IPS DF 4.7 (cell line): ENCODE data around the gene ARL15.

ENCODE experiments used
- DNase-seq: peaks from one replicate; pipeline ENCODE4 v3.0.0-alpha.2; 2013; ENCODE audit warnings: low spot score; ENCODE audit errors: extremely low read depth

The ARL15 gene

DNA sequence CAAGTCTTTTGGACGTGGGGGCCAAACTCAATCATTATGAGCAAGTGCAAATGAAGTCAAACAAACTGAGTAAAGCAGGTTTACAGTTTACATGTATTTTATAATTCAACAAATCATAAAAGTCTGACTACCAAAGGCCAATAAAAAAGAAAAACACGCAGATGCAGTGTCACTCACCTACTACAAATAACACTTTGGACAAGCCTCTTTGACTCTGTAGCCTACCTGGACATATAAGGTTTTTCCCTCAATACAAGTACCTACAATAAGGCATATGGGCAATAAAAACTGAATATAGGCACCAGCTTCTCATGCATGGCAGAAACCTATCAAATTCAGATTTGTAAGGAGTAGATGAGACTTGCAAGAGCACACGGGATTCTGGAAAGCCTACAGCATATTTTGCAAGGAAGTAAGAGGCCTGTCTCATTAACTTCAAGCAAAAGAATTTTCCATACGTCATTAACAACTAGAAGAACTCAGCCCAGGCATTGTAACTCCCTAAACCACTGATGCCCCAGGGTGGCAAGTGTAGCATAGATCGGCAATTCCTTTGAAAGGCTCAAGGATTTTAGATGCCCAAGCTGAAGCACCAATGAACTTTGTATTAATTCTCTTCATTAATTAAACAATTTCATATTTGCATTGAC is 21.7 kb downstream of the ARL15 start:
- no peak for DNase-seq

DNA sequence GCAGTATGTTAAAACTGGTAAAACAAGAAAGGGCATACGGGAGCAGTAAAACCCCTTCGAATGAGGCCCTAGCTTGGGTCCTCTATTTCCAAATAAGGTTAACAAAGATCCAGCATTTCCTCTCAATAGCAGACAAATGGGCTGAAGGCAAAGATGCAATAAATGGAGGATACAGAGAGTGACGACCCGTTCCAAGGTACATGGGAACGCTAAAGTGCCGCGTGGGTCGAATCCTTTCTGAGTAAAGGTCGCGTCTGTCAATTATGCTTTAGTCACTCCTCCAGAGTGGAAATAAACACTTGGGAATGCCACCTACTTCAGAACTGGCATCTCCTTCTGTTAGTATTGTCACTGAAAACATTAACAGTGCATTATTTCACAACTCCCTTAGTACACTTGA is 24.7 kb downstream of the ARL15 start:
- DNase-seq, result no peak

DNA sequence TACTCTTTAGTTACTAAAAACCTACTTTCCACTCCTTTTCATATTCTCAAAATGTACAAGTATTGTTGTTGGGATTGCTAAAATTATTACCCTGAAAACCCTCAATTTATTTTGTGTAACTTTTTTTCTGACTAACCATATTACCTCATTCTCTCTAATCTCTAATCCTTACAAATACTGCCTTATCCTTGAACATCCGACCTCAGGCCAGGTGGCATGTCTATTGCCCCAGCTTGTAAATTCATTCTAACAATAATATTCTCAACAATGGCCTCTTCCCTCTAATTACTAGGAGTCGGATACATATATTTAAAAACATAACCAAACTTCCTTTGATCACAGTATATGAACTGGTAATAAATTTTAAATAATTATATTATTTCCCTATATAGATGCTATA is 25.8 kb downstream of the ARL15 start:
- DNase-seq, result no peak

DNA sequence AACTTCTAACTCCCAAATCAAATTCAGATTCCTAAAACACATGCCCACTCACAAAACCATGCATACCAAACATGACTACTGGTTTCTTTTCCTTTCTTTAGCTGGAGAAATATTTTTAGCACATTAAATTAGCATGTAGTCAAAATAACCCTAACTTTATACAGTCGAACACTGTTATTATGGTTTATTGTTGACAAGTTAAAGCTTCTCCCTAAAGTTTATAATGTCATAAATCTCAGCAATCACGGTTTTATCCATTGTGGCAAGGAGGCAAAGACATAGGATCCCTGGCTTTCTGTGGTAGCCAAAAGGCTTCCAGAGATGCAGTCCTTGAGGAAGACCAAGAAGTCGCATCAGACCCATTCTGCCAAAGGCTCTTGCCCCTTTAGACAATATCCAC is 27.5 kb downstream of the ARL15 start:
- no peak for DNase-seq

DNA sequence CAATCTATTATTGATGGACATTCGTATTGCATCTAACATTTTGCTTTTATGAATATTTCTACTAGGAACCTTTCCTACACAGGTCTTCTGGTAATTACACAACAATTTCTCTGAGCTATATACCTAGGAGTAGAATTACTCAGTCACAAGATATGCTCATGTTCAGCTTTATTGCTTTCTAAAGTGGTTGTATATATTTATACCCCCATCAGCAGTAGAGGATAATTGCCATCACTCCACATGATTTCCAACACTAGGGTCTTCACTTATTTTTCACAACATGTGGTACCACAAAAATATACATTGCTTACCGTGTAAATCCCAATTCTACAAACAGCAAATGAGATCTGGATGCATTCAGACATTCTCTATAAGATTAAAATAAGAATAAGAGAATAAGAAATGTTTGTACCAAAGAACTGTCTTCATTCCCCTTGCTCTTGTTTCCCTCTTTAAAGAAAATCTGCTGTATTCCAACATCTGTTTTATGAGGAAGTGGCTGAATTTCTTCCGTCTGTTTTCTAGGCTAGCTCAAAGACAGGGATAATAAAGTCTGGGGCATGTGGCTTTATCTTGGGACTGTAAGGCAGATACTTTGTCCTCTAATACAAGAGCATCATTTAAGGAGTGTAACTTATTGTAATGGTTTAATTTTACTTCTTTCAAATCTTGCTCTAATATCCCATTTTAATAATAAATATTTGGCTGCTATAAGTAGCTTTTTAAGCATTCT is 28.2 kb downstream of the ARL15 start:
- DNase-seq, result no peak

DNA sequence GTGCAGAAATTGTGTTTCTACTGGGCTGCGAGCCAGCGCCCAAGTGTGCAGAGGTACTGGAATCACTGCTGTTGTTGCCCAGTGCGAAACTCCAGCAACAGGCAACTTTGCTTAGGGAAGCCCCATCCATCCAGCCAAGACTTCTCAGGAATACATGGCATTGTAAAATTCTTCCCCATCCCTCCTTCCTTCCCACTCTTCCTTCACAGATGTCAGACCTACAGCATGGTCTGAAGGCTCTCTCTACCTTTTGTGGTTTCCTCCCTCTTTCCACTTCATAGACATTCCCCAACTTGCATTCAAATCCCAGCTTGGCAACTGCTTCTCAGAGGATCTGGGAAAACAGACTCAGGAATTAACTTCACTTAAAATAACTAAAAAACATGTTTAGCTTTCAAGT is 30.4 kb downstream of the ARL15 start:
- DNase-seq, result no peak

DNA sequence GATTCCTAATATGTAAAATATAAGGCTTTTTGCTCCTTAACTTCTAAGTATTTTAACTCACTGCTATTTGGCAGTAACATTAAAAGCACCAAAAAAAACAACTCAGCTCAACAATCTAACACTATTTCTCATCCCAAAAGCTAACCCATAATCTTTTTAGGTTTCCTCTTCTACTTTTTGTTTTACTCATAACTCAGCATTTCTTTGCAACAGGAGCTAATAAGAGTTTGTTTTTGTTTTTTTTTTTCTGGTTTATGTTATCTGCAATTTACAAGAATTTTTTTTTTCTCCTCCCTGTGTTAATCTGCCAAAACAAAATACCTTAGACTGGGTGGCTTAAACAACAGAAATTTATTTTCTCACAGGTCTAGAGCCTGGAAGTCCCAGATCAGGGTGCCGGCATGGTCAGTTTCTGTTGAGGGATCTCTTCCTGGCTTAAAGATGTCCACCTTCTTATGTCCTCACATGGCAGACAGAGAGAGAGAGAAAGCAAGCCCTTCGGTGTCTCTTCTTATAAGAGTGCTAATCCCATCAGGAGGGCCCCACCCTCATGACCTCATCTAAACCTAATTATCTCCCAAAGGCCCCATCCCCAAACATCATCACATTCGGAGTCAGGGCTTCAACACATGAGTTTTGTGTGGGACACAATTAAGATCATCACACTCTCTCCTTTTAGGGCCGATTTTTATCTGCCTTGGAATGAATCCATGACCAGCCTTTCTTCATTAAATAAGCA is 31.2 kb downstream of the ARL15 start:
- DNase-seq, result no peak

DNA sequence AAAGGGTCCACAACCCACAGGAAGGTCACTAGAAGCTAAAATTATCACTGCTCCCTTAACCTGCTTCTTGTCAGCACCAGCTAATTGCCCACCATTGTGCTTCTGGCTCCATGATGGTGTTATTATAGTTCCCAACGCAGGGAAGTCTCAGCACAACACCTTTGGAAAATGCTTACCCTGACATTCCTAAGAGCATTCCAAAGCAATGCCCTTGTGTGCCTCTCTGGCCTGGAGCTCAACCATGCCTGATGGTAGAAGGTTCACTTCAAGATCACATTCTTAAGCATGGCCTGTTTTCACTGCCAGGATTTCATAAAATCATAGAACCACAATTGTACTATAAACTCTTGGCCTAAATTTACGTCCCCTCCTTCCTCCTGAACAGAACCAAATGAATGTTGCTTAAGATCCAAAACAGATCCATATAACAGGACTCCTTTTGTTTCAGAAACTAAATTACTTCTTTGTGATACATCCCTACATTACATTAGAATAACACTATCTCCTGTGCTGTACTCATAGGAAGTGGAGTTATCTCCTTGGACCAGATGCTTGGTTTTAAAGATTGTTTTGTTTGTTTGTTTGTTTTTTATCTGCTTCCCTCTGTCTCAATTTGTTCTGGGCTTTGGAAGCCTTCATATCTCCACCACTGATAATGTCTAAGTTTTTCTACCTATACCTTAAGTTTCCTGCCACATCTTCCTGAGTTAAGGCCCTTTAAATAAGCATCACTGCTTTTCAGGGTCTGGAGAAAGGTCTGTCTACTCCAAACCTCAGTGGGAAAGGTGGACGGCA is 32.1 kb downstream of the ARL15 start:
- no peak for DNase-seq

DNA sequence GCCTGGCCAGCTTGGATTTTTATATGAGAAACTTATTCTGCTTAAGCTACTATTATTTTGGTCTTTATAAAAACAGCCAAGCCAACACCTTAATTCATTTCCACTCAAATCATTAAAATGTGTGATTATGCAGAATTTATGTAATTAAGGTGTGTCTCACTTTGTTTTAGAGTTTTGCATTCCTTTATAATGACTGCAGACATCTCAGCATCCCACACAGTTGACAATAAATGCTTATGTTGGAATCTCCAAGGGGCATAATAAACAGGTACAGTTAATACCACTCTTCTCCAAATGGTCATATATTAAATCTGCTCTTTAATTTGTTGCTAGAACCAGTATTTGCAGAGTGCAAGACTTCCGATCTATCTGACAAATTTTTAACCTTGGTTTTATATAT is 34.3 kb downstream of the ARL15 start:
- DNase-seq, result no peak

DNA sequence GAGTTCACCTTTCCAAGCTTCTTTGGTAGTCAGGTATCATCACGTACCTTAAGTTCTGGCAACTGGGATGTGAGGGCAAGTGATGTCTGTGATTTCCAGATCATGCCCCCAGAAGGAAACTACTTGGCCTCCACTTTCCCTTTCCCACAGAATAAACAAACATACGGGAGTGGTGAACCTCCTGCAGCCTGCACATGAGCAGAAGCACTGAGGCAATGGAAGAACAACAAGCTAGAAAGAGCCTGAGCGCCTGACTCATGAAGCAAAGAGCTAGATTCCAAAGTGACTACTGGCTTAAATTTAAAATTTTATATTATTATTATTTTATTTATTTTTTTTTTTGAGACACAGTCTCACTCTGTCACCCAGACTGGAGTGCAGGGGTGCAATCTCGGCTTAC is 35.0 kb downstream of the ARL15 start:
- DNase-seq, result no peak

DNA sequence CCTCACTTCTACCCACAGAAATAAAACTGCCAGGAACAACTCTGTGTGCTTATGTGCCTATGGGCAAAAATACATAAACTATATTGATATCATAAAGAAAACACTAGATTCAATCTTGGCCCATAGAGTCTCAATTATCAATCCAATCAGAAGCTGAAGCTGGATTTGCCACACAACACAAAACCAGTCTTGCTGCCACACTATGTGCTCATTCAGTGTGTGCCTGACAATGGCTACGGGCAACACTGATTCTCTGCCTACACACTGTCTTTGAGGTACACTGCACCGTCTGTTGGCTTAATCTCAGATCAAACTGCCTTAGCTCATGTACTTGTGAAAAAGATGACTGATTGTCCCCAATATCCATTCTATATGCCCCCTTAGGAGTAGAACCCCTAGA is 35.4 kb downstream of the ARL15 start:
- no peak for DNase-seq

DNA sequence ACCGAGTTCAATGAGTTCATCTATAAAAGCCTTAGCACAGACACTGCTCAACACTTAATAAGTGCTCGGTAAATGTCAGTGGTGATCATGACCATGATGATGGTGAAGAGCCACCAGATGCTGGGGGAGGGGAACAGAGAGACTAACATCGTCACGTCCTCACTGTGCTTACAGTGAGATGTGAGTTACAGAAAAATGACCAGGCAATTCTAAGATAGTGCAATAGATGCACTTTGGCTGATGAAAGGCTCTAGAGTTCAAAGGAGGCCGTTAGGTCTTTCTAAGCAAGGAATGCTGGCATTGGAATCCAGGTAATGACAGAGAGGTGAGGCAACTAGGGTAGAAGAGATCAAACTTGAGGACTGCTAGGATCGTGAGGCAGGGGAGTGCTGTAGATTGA is 36.7 kb downstream of the ARL15 start:
- DNase-seq, result no peak

DNA sequence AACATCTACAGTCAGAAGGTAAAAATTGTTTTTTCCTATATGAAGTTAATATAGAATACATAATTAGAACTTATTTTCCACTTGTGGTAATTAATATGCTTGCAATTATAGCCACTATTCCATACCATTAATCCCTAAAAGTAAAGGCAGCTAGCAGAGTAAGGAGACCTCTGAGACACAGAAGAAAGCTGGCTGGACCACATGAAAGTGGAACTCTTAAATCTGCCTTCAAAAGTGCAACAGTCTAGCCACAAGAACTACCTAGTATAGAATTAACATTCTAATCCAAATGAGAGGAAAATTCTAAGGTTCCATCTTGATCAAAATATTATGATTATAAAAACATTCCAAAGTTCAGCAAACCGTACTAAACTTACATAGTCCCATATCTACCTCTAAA is 37.6 kb downstream of the ARL15 start:
- no peak for DNase-seq

DNA sequence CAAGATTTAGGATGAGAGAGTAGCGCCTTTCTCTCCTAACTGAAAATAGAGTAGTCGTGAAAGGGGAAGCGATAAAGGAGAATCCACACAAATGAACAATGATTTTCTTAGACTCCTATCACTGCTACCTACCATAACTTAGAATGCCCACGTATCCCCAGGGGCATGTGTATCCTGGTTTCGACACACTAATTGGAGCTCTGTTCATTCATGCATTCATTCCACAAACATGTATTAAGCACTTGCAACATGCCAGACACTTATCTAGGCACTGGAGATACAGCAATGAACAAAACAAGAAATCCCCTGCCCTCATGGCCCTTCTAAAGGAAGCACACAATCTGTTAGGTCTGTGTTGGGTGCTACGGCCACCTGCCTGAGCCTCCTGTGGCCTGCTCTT is 40.0 kb downstream of the ARL15 start:
- DNase-seq, result no peak

DNA sequence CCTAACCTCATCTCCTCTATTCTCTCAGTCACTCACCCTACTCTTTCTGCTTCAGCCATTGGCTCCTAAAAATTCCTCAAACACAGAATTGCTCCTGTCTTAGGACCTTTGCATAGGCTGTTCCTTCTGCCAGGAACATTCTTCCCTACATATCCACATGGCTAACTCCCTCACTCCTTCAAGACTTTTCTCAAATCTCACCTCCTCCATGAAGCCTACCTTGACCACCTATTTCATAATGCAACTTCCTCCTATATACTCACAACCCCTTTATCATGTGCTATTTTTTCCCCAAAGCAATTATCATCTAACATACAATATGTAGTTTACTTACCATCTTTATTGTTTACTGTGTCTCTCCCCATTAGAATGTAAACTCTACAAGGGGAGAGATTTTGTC is 45.8 kb downstream of the ARL15 start:
- DNase-seq, result no peak

DNA sequence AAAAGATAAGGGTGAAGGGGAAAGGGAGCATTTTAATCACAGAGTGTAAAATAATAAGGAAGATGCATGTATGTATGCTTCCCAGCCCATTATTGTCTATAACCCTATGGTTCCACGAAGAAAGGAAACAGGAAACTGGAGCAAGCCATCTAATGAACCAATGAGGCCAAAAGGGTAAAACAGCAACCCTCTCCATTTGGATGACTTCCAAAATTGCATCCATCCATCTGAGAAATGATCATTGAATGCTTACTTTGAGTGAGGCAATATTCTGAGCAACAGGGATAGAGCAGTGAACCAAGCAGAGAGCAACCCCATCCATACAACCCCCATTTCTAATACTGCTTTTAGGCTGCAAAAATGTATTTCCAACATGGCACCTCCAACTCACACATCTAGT is 46.9 kb downstream of the ARL15 start:
- no peak for DNase-seq

DNA sequence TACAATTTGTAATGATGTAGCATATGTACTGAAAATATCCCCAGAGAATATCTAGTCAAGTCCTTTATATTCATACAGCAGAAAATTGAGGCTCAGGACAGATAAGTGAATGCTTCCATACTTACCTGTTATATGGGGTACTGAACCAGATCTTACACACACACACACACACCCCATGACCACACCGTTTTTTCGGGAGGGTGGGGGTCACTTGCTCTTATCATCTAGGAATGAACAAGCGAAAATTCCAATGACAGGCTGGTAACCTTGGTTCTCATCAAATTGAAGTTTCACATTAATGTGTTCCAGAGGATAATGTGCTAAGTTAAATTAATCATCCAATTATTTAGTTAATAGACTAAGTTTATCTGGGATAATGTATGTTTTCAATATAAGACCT is 48.8 kb downstream of the ARL15 start:
- DNase-seq, result no peak

DNA sequence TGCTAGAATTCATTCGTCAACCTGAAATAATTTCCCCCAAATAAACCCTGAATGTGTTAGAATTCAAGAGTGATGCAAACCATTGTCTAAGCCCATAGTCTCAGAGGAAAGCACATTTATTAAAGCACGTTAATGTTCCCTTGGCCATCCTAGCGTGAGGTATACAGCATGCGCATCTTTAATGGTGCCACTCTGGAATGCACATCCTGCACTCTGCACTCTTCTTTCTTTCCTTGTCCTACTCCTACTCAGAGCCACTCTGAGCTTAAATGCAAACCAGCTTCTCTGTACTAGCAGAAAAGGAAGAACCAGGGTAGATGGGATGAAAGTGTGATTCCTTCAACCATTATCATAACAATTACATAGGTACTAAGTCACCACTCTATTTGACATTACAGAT is 50.4 kb downstream of the ARL15 start:
- no peak for DNase-seq

DNA sequence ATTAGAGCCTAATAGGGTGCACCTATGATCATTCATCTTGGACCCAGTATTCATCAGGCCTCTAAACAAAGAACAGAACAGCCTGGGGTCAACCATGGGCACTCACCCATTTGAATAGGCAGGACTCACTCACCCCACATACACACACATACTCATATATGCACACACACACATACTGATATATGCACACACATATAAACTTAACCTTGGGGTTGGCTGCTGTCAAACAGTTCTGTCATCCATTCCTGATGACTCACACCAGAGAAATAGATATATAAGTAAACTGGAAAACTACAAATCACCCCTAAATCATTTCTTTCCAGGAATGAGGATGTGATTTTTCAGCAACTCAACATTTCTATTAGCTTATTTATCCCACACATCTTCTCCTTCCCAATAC is 51.3 kb downstream of the ARL15 start:
- no peak for DNase-seq

DNA sequence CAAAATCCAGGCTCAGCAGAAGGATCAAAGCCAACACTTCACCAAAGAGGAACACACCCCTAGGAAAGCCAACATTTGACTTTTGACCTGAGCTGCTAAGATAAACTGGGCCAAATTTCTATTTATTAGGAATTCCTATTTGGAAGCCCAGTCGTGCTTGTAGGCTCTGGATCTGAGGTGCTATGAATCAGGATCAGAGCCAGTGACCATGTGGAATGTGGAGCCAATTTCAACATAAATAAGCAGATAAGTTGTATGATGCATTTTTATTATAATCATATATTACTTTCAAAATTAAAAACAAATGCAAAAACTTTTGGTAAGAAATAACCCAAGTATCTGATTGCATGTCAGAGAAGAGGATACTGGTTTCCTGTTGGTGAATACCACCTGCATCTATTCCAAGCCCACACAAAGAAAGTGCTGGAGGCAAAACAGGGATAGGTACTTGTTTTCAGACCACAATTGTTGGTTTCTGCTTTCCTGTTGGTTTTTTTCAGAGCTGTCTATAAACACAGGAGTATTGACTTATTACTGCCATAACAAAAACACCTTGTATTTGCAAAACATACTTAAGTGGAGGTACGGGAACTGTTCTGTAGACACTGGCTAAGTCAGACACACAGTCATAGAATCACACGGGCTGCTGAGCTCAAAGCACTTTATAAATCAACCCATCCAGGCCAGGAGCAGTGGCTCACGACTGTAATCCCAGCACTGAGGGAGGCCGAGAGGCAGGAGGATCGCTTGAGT is 52.8 kb downstream of the ARL15 start:
- no peak for DNase-seq

DNA sequence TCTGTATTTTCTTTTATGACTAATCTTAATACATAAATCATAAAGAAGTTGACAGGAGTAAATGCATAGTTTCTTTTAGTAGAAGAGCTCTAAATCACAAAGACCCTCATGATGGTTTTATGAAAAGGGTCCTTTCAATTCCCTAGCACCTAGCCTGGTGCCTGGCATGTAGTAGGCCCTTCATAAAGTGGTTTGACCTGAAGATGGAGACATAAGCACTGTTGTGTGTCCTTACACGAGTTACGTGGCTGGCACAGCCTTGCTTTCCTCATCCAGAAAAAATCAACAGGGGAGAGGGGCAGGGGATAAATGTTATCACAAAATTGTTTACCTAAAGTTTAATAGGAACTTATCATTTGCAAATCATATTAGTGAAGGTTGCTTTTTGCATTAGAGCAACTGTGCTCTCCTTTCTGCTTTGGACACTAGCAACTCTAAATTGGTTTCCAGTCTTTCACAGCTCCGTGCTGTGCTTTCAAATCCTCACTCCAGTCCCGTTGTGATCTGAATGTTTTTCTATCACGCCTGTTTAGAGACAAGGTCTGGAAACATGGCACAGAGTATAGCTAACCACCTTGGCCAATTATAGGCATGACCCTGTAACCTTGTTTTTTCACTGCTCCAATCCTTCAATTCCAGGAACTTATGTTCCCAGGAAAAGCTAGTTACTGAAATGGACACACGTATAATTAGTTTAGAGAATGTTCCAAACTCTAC is 55.7 kb downstream of the ARL15 start:
- no peak for DNase-seq
